Epithelial cell of esophagus (primary cell): ENCODE data around the gene LINC01488.
A peak's percentile ranks its signal among the peaks of the same experiment; 100 is the strongest.

ENCODE experiments used
- DNase-seq: peaks from one replicate; pipeline ENCODE4 v3.0.0; 2010; ENCODE audit warnings: low read depth
- H3K4me3 ChIP-seq: 2 replicates; pipeline ENCODE4 v1.5.1; 2011; ENCODE audit warnings: mild to moderate bottlenecking, low read length, control low read depth
- CTCF ChIP-seq: IDR thresholded peaks from 2 replicates; pipeline ENCODE4 v1.5.1; 2011; ENCODE audit warnings: low read depth, mild to moderate bottlenecking, low read length, control low read depth, inconsistent platforms; ENCODE audit not compliant: insufficient read depth; ENCODE audit errors: missing control alignments

The LINC01488 gene

DNA sequence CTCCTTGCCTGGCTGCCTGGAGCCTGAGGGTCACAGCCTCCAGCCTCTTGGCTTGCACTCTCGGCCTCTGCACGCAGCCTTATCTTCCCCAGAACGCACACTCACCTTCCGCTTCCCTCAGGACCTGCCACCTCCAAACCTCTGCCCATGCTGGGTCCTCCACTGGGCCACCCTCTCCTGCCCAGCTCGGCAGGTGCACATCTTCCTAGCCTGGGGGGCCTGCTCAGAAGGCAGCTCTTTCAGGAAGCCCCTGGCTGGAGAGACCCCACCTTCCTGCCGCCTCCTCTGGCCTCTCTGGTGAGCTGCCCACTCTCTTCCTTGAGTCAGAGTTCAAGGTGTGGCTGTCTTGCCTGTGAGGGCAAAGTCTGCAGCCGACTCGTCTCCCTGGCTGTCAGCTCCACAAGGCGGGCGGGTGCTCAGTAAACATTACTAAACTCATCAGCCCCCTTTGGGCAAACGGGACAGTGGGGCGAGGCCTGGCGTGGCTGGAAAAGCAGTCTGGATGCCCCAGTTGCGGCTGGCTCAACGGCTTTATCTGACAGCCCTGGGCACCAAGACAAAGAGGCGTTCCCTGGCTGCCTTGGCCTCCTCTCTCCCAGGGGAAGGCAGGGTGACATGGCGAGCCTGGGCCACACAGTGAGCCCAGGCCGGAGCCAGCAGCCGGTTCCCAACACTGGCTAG lies 1.7 kb upstream of the LINC01488 start:
- H3K4me3 ChIP-seq = no peak overlapping the region
- TF ChIP-seq CTCF = no peak
- DNase-seq = peak; percentile 54

GRCh38 chr11:69480547-69481392 lies 693 bp upstream of the LINC01488 start:
- no peak for TF ChIP-seq CTCF
- DNase-seq = no peak
- no peak overlapping the region for H3K4me3 ChIP-seq

GRCh38 chr11:69482322-69482721 lies 859 bp downstream of the LINC01488 start:
- TF ChIP-seq CTCF = no peak
- no peak for DNase-seq
- H3K4me3 ChIP-seq = no peak overlapping the region

GRCh38 chr11:69483170-69483569 lies 1.7 kb downstream of the LINC01488 start:
- no peak overlapping the region for H3K4me3 ChIP-seq
- TF ChIP-seq CTCF = no peak
- no peak for DNase-seq

- no peak for DNase-seq
- no peak for TF ChIP-seq CTCF
- H3K4me3 ChIP-seq = no peak overlapping the region
Observed at GRCh38 chr11:69483691-69484426, 2.4 kb downstream of the LINC01488 start.

DNA sequence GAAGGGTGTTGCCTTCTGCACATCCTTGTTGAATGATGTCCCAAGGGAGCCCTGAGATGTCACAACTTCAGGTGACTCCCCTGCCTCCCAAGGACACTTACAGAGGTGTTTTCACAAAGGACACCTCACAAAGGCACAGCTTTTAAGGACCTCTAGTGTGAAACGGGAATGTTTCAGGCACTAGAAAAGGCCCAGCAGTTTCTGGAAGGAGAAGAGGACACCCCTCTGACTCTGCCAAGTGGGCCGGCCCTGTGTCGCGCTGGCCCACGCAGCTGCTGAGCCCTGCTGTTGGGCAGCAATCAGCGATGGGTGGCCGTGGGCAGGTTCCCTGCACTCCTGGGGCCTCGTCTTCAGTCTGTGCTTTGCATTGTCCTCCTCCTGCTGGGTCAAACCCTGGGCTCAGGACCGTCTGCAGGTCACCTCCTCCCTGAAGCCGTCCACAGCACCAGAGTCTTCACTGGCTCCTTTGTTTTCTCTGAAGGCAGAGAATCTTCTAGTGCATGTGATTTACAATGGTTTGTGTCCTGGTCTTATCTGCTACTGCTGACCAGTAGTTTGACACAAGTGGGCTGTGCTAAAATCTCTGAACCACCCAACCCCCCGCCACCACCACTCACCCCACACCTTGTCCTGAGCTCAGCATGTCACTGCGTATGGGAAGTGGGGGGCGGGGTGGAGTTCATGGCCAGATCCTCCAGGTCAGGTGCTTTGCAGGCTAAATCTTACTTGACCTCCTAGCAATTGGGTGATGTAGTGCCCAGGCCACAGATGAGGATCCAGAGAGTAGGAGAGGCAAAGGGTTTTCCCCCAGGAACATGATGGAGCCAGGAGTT lies 3.2 kb downstream of the LINC01488 start:
- DNase-seq = no peak
- TF ChIP-seq CTCF = no peak
- no peak overlapping the region for H3K4me3 ChIP-seq
